OCI-LY1 (cell line): Measurements from ENCODE around the gene NHERF2.
A peak's percentile ranks its signal among the peaks of the same experiment; 100 is the strongest.

ENCODE experiments used
- H2AFZ ChIP-seq: fragments of 200-600 bp; sonication (generic), shearing (Covaris generic); 2 replicates; pipeline ENCODE4 v1.6.0; 2014; ENCODE audit warnings: antibody characterized with exemption, mild to moderate bottlenecking, low read length
- H3F3A ChIP-seq: fragments of 200-600 bp; sonication (generic), shearing (Covaris generic); 2 replicates; pipeline ENCODE4 v1.6.0; 2014; ENCODE audit warnings: mild to moderate bottlenecking, antibody characterized with exemption, low read length, moderate library complexity; ENCODE audit not compliant: insufficient read depth
- H3K27ac ChIP-seq: fragments of 200-600 bp; sonication (generic); 2 replicates; pipeline ENCODE4 v1.5.1; 2014; ENCODE audit warnings: low read length, mixed run types, mild to moderate bottlenecking, low read depth; ENCODE audit not compliant: poor library complexity, severe bottlenecking
- H3K27me3 ChIP-seq: fragments of 200-600 bp; sonication (generic); 2 replicates; pipeline ENCODE4 v1.6.0; 2014; ENCODE audit warnings: antibody characterized with exemption, mild to moderate bottlenecking, low read length, moderate library complexity; ENCODE audit not compliant: insufficient read depth
- H3K36me3 ChIP-seq: fragments of 200-600 bp; sonication (generic); 2 replicates; pipeline ENCODE4 v1.6.1; 2014; ENCODE audit warnings: mild to moderate bottlenecking, antibody characterized with exemption, low read length, moderate library complexity, mixed read lengths; ENCODE audit not compliant: insufficient read depth
- H3K4me1 ChIP-seq: fragments of 200-600 bp; sonication (generic); 2 replicates; pipeline ENCODE4 v1.5.1; 2014; ENCODE audit warnings: mild to moderate bottlenecking, low read length, moderate library complexity; ENCODE audit not compliant: insufficient read depth, severe bottlenecking
- H3K4me2 ChIP-seq: fragments of 200-600 bp; sonication (generic), shearing (Covaris generic); 2 replicates; pipeline ENCODE4 v1.6.1; 2014; ENCODE audit warnings: low read length
- H3K4me3 ChIP-seq: fragments of 200-600 bp; sonication (generic); 2 replicates; pipeline ENCODE4 v1.5.1; 2014; ENCODE audit warnings: low read length, low read depth, mild to moderate bottlenecking, mixed read lengths; ENCODE audit not compliant: poor library complexity, severe bottlenecking
- H3K79me2 ChIP-seq: fragments of 200-600 bp; shearing (Covaris generic); 2 replicates; pipeline ENCODE4 v1.6.1; 2016; ENCODE audit warnings: mixed run types, low read length, mixed read lengths; ENCODE audit not compliant: insufficient read depth
- H3K9ac ChIP-seq: fragments of 200-600 bp; sonication (generic), shearing (Covaris generic); 2 replicates; pipeline ENCODE4 v1.6.1; 2014; ENCODE audit warnings: mild to moderate bottlenecking, low read length, mixed read lengths
- H3K9me2 ChIP-seq: fragments of 200-600 bp; sonication (generic), shearing (Covaris generic); 2 replicates; pipeline ENCODE4 v1.6.1; 2014; ENCODE audit warnings: low read depth, mild to moderate bottlenecking, low read length, mixed read lengths
- H3K9me3 ChIP-seq: fragments of 200-600 bp; shearing (Covaris generic); 2 replicates; pipeline ENCODE4 v1.6.1; 2014; ENCODE audit warnings: low read length, mixed read lengths
- H4K20me1 ChIP-seq: fragments of 200-600 bp; sonication (generic), shearing (Covaris generic); 2 replicates; pipeline ENCODE4 v1.6.0; 2016; ENCODE audit warnings: mild to moderate bottlenecking, low read length; ENCODE audit not compliant: insufficient read depth
- EZH2 ChIP-seq: fragments of 200-600 bp; sonication (generic), shearing (Covaris generic); IDR thresholded peaks from 2 replicates; pipeline ENCODE4 v1.8.0; 2017; ENCODE audit warnings: borderline replicate concordance, mixed run types, mild to moderate bottlenecking, antibody characterized with exemption, low read length, moderate library complexity, mixed read lengths
- TF ChIP-seq, protein P1 (sequence below): fragments of 200-600 bp; sonication (generic), shearing (Covaris generic); IDR thresholded peaks from 2 replicates; pipeline ENCODE4 v1.5.1; 2017; ENCODE audit warnings: mild to moderate bottlenecking, antibody characterized with exemption, low read length, moderate library complexity, mixed read lengths

The NHERF2 gene

GRCh38 chr16:2025251-2025650 is 1.5 kb upstream of the NHERF2 start:
- H3K27me3 ChIP-seq = peaks cover 20% of the 10 kb centered on the region

DNA sequence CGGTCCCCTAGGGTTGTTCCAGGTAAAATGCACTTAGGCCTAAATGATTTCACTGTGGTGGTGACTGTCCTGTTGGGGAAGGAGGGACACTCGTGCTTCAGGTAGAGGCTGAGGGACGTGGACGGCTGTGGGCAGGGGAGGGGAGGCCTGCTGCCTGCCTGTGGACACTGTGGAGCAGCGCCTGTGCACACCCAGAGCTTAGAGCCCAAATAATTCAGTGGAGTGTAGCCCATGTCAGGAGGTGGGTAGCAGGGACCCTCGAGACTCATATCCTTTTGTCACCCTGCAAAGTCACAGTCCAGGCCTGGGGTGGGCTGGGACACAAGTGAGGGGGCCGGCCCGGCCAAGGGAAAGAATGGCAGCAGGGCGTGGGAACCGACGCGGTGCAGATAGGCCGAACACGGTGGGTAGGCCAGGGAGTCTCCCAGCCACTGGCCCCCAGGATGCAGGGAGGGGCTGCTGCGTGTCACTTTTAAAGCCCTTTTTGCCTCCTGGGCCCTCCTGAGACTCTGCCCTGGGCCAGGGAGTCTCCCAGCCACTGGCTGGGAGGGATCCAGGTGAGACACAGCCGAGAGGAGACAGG is 733 bp upstream of the NHERF2 start:
- no peaks in the 10 kb centered on the region for H3K36me3 ChIP-seq
- no peak overlapping the region for H3K9ac ChIP-seq
- peaks cover 16% of the 10 kb centered on the region for H3K4me1 ChIP-seq
- H3F3A ChIP-seq = no peaks in the 10 kb centered on the region
- no peak overlapping the region for H2AFZ ChIP-seq
- H3K9me2 ChIP-seq = no peaks in the 10 kb centered on the region
- TF ChIP-seq EZH2 = no peak
- H3K4me3 ChIP-seq = no peak overlapping the region
- H3K79me2 ChIP-seq = no peaks in the 10 kb centered on the region
- H3K27me3 ChIP-seq = peaks cover 23% of the 10 kb centered on the region
- H3K9me3 ChIP-seq = no peaks in the 10 kb centered on the region
- H3K4me2 ChIP-seq = no peak overlapping the region
- no peak overlapping the region for H3K27ac ChIP-seq
- H4K20me1 ChIP-seq = no peaks in the 10 kb centered on the region

More at GRCh38 chr16:2025251-2025650, 1.5 kb upstream of the NHERF2 start:
- Histone ChIP-seq H3K4me1 (peaks cover 16% of the 10 kb centered on the region), H3K4me3 (no peak overlapping the region), H3K36me3 (no peaks in the 10 kb centered on the region), H3K79me2 (no peaks in the 10 kb centered on the region), H3K9me3 (no peaks in the 10 kb centered on the region), H4K20me1 (no peaks in the 10 kb centered on the region), H3K9ac (no peak overlapping the region), H2AFZ (no peak overlapping the region), H3K4me2 (no peak overlapping the region), H3K27ac (no peak overlapping the region), H3F3A (no peaks in the 10 kb centered on the region), H3K9me2 (no peaks in the 10 kb centered on the region)
- TF ChIP-seq, protein P1, sequence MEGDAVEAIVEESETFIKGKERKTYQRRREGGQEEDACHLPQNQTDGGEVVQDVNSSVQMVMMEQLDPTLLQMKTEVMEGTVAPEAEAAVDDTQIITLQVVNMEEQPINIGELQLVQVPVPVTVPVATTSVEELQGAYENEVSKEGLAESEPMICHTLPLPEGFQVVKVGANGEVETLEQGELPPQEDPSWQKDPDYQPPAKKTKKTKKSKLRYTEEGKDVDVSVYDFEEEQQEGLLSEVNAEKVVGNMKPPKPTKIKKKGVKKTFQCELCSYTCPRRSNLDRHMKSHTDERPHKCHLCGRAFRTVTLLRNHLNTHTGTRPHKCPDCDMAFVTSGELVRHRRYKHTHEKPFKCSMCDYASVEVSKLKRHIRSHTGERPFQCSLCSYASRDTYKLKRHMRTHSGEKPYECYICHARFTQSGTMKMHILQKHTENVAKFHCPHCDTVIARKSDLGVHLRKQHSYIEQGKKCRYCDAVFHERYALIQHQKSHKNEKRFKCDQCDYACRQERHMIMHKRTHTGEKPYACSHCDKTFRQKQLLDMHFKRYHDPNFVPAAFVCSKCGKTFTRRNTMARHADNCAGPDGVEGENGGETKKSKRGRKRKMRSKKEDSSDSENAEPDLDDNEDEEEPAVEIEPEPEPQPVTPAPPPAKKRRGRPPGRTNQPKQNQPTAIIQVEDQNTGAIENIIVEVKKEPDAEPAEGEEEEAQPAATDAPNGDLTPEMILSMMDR = no peak
- TF ChIP-seq EZH2 = no peak

- H3K4me1 ChIP-seq = peaks cover 16% of the 10 kb centered on the region
- no peaks in the 10 kb centered on the region for H4K20me1 ChIP-seq
- H3K4me3 ChIP-seq = peak overlapping the region; percentile 47
- H3K9ac ChIP-seq = no peak overlapping the region
- no peak overlapping the region for H3K27ac ChIP-seq
- no peaks in the 10 kb centered on the region for H3F3A ChIP-seq
- peak overlapping the region; percentile 48; the same call in 1 of the 2 replicates for H3K4me2 ChIP-seq
- H3K9me3 ChIP-seq = no peaks in the 10 kb centered on the region
- TF ChIP-seq, protein P1 = no peak; the same call in 1 of the 2 replicates
- no peak for TF ChIP-seq EZH2
- H2AFZ ChIP-seq = no peak overlapping the region
- no peaks in the 10 kb centered on the region for H3K9me2 ChIP-seq
- H3K27me3 ChIP-seq = peaks cover 28% of the 10 kb centered on the region
- no peaks in the 10 kb centered on the region for H3K36me3 ChIP-seq
- H3K79me2 ChIP-seq = no peaks in the 10 kb centered on the region
These were observed 615 bp downstream of the NHERF2 start for GRCh38 chr16:2027024-2028010.
